K562 (cell line): ENCODE results near the gene TFAP2D. TPM values are rescaled to one million over a fixed set of nuclear protein-coding genes. Genes with fewer than 3 reads are reported as not detected.

Experiments
- ATAC-seq: fragments of 200-7000 bp; cut with Tn5 transposase; 3 replicates; pipeline ENCODE4 v1.9.1; 2020; ENCODE audit warnings: moderate library complexity
- BruUV-seq: library from RNA; stranded (reverse); fragments of 400-500 nt; replicated peaks from 2 replicates; lab custom pipeline; 2021; lab: Mats Ljungman, UMichigan
- CTCF ChIA-PET: fragments of 300-600 bp; formaldehyde crosslinking; extraction: SDS; loops from one replicate; lab custom pipeline; 2021; ENCODE audit warnings: low intra/inter-chr PET ratio; lab: Yijun Ruan, JAX
- POLR2A ChIA-PET: fragments of 300-600, 350-650 bp; sonication (Branson Sonifier 250); formaldehyde crosslinking; extraction: SDS; loops from one replicate; lab custom pipeline; 2021; ENCODE audit warnings: antibody characterized with exemption, inconsistent platforms; lab: Yijun Ruan, JAX
- DNase-seq, 4 experiments: peaks; one replicate each; pipeline versions ENCODE4 v3.0.0 to v3.0.0-alpha.2; 2011 to 2018; ENCODE audit warnings: low spot score in 3 of 4, mixed read lengths in 3 of 4; ENCODE audit errors: extremely low read depth in 1 of 4
- FAIRE-seq: peaks from 2 replicates; lab custom pipeline; 2011; peaks lifted over from hg19 to GRCh38; lab: Jason Lieb, UNC
- H2AFZ ChIP-seq: 2 replicates; pipeline ENCODE4 v1.6.0; 2011; ENCODE audit warnings: low read depth, low read length, control low read depth, inconsistent platforms
- H3K27ac ChIP-seq: fragments of 200-600 bp; 3 replicates; pipeline ENCODE4 v1.8.0; 2011; ENCODE audit warnings: low read depth, mild to moderate bottlenecking, control low read depth, inconsistent platforms, low read length, moderate library complexity, mixed read lengths; ENCODE audit errors: extremely low read depth
- H3K27me3 ChIP-seq, 2 experiments: fragments of 300-600 bp in 1 of 2; 2 replicates in 1 of 2; 3 replicates in 1 of 2; pipeline versions ENCODE4 v1.6.0 to v1.8.0; 2011; ENCODE audit warnings: inconsistent platforms in 2 of 2, low read length in 2 of 2, mild to moderate bottlenecking in 1 of 2, mixed read lengths in 1 of 2, moderate library complexity in 1 of 2; ENCODE audit not compliant: control insufficient read depth in 2 of 2, insufficient read depth in 2 of 2
- H3K36me3 ChIP-seq: fragments of 300-600 bp; 3 replicates; pipeline ENCODE4 v1.8.0; 2011; ENCODE audit warnings: mild to moderate bottlenecking, low read length, inconsistent platforms; ENCODE audit not compliant: control insufficient read depth, insufficient read depth
- H3K4me1 ChIP-seq, 2 experiments: fragments of 200-600 bp in 1 of 2; replicated peaks in 1 of 2; 2 replicates in 1 of 2; 3 replicates in 1 of 2; pipeline versions ENCODE4 v1.5.1 to v1.8.0; 2011; ENCODE audit warnings: inconsistent platforms in 2 of 2, low read length in 2 of 2, mild to moderate bottlenecking in 1 of 2, mixed read lengths in 1 of 2, moderate library complexity in 1 of 2; ENCODE audit not compliant: control insufficient read depth in 2 of 2, insufficient read depth in 2 of 2
- H3K4me2 ChIP-seq: 2 replicates; pipeline ENCODE4 v1.6.1; 2011; ENCODE audit warnings: low read length, control low read depth, inconsistent platforms, mixed read lengths; ENCODE audit not compliant: insufficient read depth
- H3K4me3 ChIP-seq: fragments of 200-600 bp; sonication (generic), shearing (Covaris generic); 2 replicates; pipeline ENCODE4 v1.5.1; 2016; ENCODE audit warnings: control low read depth, inconsistent platforms
- H3K79me2 ChIP-seq: fragments of 200-600 bp; 3 replicates; pipeline ENCODE4 v1.8.0; 2011; ENCODE audit warnings: low read length, inconsistent platforms; ENCODE audit not compliant: control insufficient read depth, insufficient read depth
- H3K9ac ChIP-seq, 2 experiments: 2 replicates each; pipeline versions ENCODE4 v1.6.0 to v1.6.1; 2011; ENCODE audit warnings: low read depth in 2 of 2, low read length in 2 of 2, control low read depth in 1 of 2, inconsistent platforms in 1 of 2, mild to moderate bottlenecking in 1 of 2, mixed read lengths in 1 of 2; ENCODE audit not compliant: insufficient read depth in 1 of 2
- H3K9me1 ChIP-seq: one replicate; pipeline ENCODE4 v1.6.0; 2011; ENCODE audit warnings: inconsistent platforms, mild to moderate bottlenecking, low read length, moderate library complexity; ENCODE audit not compliant: control insufficient read depth, insufficient read depth
- H3K9me3 ChIP-seq: replicated peaks from 2 replicates; pipeline ENCODE4 v1.5.1; 2011; ENCODE audit warnings: low read depth, low read length, inconsistent platforms; ENCODE audit not compliant: control insufficient read depth, insufficient read depth
- H4K20me1 ChIP-seq: replicated peaks from 2 replicates; pipeline ENCODE4 v1.6.1; 2011; ENCODE audit warnings: low read length, inconsistent platforms, mixed read lengths; ENCODE audit not compliant: control insufficient read depth, insufficient read depth
- CBFB ChIP-seq: sonication (generic); formaldehyde crosslinking; IDR thresholded peaks from 2 replicates; pipeline ENCODE4 v1.4.0; 2020; ENCODE audit warnings: mild to moderate bottlenecking, missing genetic modification reagents
- CBX2 ChIP-seq: fragments of 200-600 bp; sonication (generic); IDR thresholded peaks from one replicate; pipeline ENCODE4 v1.6.1; 2012; ENCODE audit warnings: mild to moderate bottlenecking, low read length, inconsistent platforms; ENCODE audit not compliant: insufficient read depth, poor library complexity, severe bottlenecking
- CEBPG ChIP-seq, 3 experiments: fragments of 200-800 bp in 1 of 3; sonication (Bioruptor generic) in 1 of 3; sonication (generic) in 1 of 3; formaldehyde crosslinking in 1 of 3; IDR thresholded peaks in 2 of 3; conservative IDR thresholded peaks in 1 of 3; 2 replicates each; pipeline versions ENCODE4 v1.6.1 to v1.8.0; 2016 to 2022; ENCODE audit warnings: missing compliant biosample characterization in 2 of 3, missing genetic modification characterization in 2 of 3, mild to moderate bottlenecking in 1 of 3, missing genetic modification reagents in 1 of 3
- CUX1 ChIP-seq: fragments of 200-800 bp; sonication (Bioruptor generic); IDR thresholded peaks from 2 replicates; pipeline ENCODE4 v1.6.1; 2016; ENCODE audit warnings: missing genetic modification characterization, missing compliant biosample characterization
- FOXK1 ChIP-seq: sonication (generic); formaldehyde crosslinking; IDR thresholded peaks from 2 replicates; pipeline ENCODE4 v1.8.0; 2022; ENCODE audit warnings: missing genetic modification reagents, mild to moderate bottlenecking, borderline replicate concordance
- LARP7 ChIP-seq: fragments of 450-650 bp; IDR thresholded peaks from 2 replicates; pipeline ENCODE4 v1.6.1; 2016
- MED1 ChIP-seq: sonication (generic); formaldehyde crosslinking; IDR thresholded peaks from 2 replicates; pipeline ENCODE4 v1.8.1; 2023; ENCODE audit warnings: missing genetic modification reagents, borderline replicate concordance
- RFX7 ChIP-seq: fragments of 250-450 bp; sonication (Bioruptor Pico); IDR thresholded peaks from 2 replicates; pipeline ENCODE4 v1.5.1; 2021; ENCODE audit warnings: mild to moderate bottlenecking
- SAP30 ChIP-seq: fragments of 200-600 bp; sonication (generic); IDR thresholded peaks from 2 replicates; pipeline ENCODE4 v1.6.1; 2012; ENCODE audit warnings: borderline replicate concordance, low read depth, mild to moderate bottlenecking, moderate library complexity, low read length, control low read depth, inconsistent platforms; ENCODE audit not compliant: insufficient read depth, poor library complexity, severe bottlenecking
- SMC3 ChIP-seq: conservative IDR thresholded peaks from 2 replicates; pipeline ENCODE4 v1.6.1; 2011; ENCODE audit warnings: low read depth, low read length, improper control_type of control experiment; ENCODE audit not compliant: insufficient read depth
- ZNF12 ChIP-seq: sonication (generic); formaldehyde crosslinking; IDR thresholded peaks from 2 replicates; pipeline ENCODE4 v1.4.0; 2020; ENCODE audit warnings: mild to moderate bottlenecking, missing genetic modification reagents
- ZNF589 ChIP-seq: fragments of 200-800 bp; sonication (Bioruptor generic); IDR thresholded peaks from 2 replicates; pipeline ENCODE4 v1.6.1; 2016; ENCODE audit warnings: low read depth, missing genetic modification characterization, missing compliant biosample characterization
- WGBS: fragments of 100-300 bp; shearing (Covaris generic); methylation state at CpG from one replicate; pipeline ENCODE4 v1.1.6; 2016; ENCODE audit warnings: low coverage, mixed read lengths; ENCODE audit not compliant: insufficient coverage; ENCODE audit errors: missing lambda C conversion rate; 5-methylcytosine and 5-hydroxymethylcytosine counted together
- in situ Hi-C: fragments of 300-500 bp; cut with MboI; formaldehyde crosslinking; loops from 4 replicates; pipeline ENCODE4 v1.15.0; 2018; ENCODE audit warnings: inconsistent platforms, mixed read lengths
- intact Hi-C: fragments of 100-400 bp; cut with micrococcal nuclease; formaldehyde crosslinking; loops from 2 replicates; pipeline ENCODE4 v1.14.2; 2022
- polyA plus RNA-seq, 8 experiments: library from polyadenylated mRNA; depleted of rRNA in 4 of 8; stranded (reverse) in 5 of 8; unstranded in 3 of 8; fragments of >200 nt; fragmentation: Nextera tagmentation in 2 of 8; fragmentation: Illumina TruSeq in 1 of 8; extraction: Ambion mirVana in 2 of 8; extraction: Trizol in 1 of 8; gene quantifications; 2 replicates each; pipeline versions ENCODE4 v1.2.1 to v1.2.3, GENCODE V29; 2011 to 2014; ENCODE audit warnings: inconsistent platforms in 1 of 8, missing spikeins in 1 of 8
- total RNA-seq, 7 experiments: library from RNA; depleted of rRNA in 6 of 7; stranded (reverse); fragments of >200 nt in 6 of 7; fragmentation: Illumina TruSeq in 2 of 7; extraction: Trizol in 2 of 7; gene quantifications; 2 replicates each; pipeline versions ENCODE4 v1.2.1 to v1.2.3, GENCODE V29; 2011 to 2021; ENCODE audit warnings: low replicate concordance in 1 of 7
- TF ChIP-seq, protein P1 (sequence below): sonication (generic); formaldehyde crosslinking; IDR thresholded peaks from 2 replicates; pipeline ENCODE4 v1.8.0; 2022; ENCODE audit warnings: mild to moderate bottlenecking, missing genetic modification reagents

Gene TFAP2D
- total and polyA plus RNA-seq, 9 of the 15 experiments (the other 6 are each of a cell fraction or from before 2014, with no cell fraction given): not detected

DNA sequence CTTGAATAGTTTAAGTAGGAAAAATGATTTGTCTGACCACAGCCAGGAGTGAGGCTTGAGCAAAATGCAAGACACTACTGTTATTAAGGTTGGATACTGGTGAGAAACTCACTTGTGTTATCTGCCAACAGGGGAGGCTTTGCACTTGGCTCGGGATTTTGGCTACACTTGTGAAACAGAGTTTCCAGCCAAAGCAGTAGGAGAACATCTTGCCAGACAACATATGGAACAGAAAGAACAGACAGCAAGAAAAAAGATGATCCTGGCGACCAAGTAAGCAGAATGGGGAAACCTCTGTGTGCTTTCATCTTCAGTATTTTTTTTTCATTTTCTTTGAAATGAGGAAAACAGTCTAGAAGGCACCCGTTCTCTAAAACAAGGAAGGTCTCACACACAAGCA is 31.6 kb downstream of the TFAP2D start (continued):
- TF ChIP-seq, protein P1, sequence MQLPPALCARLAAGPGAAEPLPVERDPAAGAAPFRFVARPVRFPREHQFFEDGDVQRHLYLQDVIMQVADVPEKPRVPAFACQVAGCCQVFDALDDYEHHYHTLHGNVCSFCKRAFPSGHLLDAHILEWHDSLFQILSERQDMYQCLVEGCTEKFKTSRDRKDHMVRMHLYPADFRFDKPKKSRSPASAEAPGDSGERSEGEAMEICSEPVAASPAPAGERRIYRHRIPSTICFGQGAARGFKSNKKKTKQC (CRISPR knock-in tag): no peak
- no peak for TF ChIP-seq SMC3

GRCh38 chr6:50762798-50763197 is 49.5 kb downstream of the TFAP2D start:
- Histone ChIP-seq H4K20me1 (no peaks in the 10 kb centered on the region), H2AFZ (no peak overlapping the region), H3K9me3 (no peaks in the 10 kb centered on the region), H3K27ac (no peak overlapping the region), H3K4me2 (no peak overlapping the region), H3K4me1 (no peaks in the 10 kb centered on the region), H3K79me2 (no peaks in the 10 kb centered on the region), H3K36me3 (no peaks in the 10 kb centered on the region), H3K9me1 (no peaks in the 10 kb centered on the region), H3K4me3 (no peak overlapping the region), H3K9ac (no peak overlapping the region), H3K27me3 (no peaks in the 10 kb centered on the region)
- in situ Hi-C loops: no loop called here
- no TSS peak for BruUV-seq
- no peak for FAIRE-seq
- CTCF ChIA-PET: no interaction called here
- ATAC-seq: no peak
- DNase-seq: no peak
- intact Hi-C loops: no loop called here
- 0% methylated on average over 3 of the region's 3 CpGs for WGBS
- POLR2A ChIA-PET: no interaction called here
- TF ChIP-seq SAP30: no peak
- no peak for TF ChIP-seq MED1 (CRISPR knock-in tag)
- TF ChIP-seq CEBPG (CRISPR knock-in tag; IDR thresholded peaks at IDR 0.05): no peak
- no peak for TF ChIP-seq CEBPG (tag; conservative IDR thresholded peaks at IDR 0.05 in 1 of 2, IDR thresholded peaks at IDR 0.05 in 1 of 2)
- TF ChIP-seq FOXK1 (CRISPR knock-in tag): no peak
- no peak for TF ChIP-seq ZNF12
- TF ChIP-seq ZNF589 (CRISPR knock-in tag): no peak
- TF ChIP-seq CBX2: no peak
- TF ChIP-seq CBFB (CRISPR knock-in tag): no peak
- TF ChIP-seq CUX1: no peak
- TF ChIP-seq LARP7: no peak
- no peak for TF ChIP-seq RFX7 (CRISPR knock-in tag)
